GM21825 (cell line): Measurements from ENCODE around the gene MSTN.
"Not testable (repeated sequence)": the region's sequence is repeated elsewhere in the genome, so short reads cannot be mapped to it uniquely, and the experiment has no call there.

ENCODE experiments used
- ATAC-seq: cut with Tn5 transposase; IDR thresholded peaks from one replicate; pipeline ENCODE4 v1.9.1; 2021; ENCODE audit warnings: mild to moderate bottlenecking, moderate library complexity; ENCODE audit not compliant: unreplicated experiment

MSTN gene

GRCh38 chr2:190065839-190066238 lies 3.3 kb upstream of the MSTN start:
- ATAC-seq, result no peak

GRCh38 chr2:190063624-190064023 lies 1.1 kb upstream of the MSTN start:
- no peak for ATAC-seq

- ATAC-seq, result no peak
These were observed 476 bp downstream of the MSTN start for GRCh38 chr2:190062053-190062452.

- no peak for ATAC-seq
These were observed 1.9 kb downstream of the MSTN start for GRCh38 chr2:190060626-190061025.

GRCh38 chr2:190060019-190060418 lies 2.5 kb downstream of the MSTN start:
- ATAC-seq, result no peak

- no peak for ATAC-seq
These were observed 9.1 kb downstream of the MSTN start for GRCh38 chr2:190053426-190053825.

GRCh38 chr2:190052307-190052706 lies 10.2 kb downstream of the MSTN start:
- no peak for ATAC-seq

GRCh38 chr2:190051223-190051622 lies 11.3 kb downstream of the MSTN start:
- no peak for ATAC-seq

GRCh38 chr2:190050001-190050400 lies 12.5 kb downstream of the MSTN start:
- no peak for ATAC-seq

- ATAC-seq, result no peak
These were observed 17.7 kb downstream of the MSTN start for GRCh38 chr2:190044866-190045265.

- ATAC-seq, result no peak
These were observed 19.1 kb downstream of the MSTN start for GRCh38 chr2:190043441-190043840.

GRCh38 chr2:190036071-190036470 lies 26.5 kb downstream of the MSTN start:
- no peak for ATAC-seq

GRCh38 chr2:190034417-190034816 lies 28.1 kb downstream of the MSTN start:
- ATAC-seq, result not testable (repeated sequence)

GRCh38 chr2:190031969-190032618 lies 30.4 kb downstream of the MSTN start:
- no peak for ATAC-seq

- ATAC-seq, result no peak
These were observed 38.7 kb downstream of the MSTN start for GRCh38 chr2:190023860-190024259.

GRCh38 chr2:190020720-190021119 lies 41.8 kb downstream of the MSTN start:
- ATAC-seq, result no peak

- ATAC-seq, result no peak
These were observed 44.7 kb downstream of the MSTN start for GRCh38 chr2:190017837-190018236.

- not testable (repeated sequence) for ATAC-seq
These were observed 46.6 kb downstream of the MSTN start for GRCh38 chr2:190015969-190016368.
